GM18873 (cell line): ENCODE data around the gene DLG4.

Experiments used
- ATAC-seq: cut with Tn5 transposase; IDR thresholded peaks from one replicate; pipeline ENCODE4 v1.9.1; 2021; ENCODE audit warnings: mild to moderate bottlenecking, moderate library complexity, moderate number of reproducible peaks; ENCODE audit not compliant: unreplicated experiment, low FRiP score

The DLG4 gene

GRCh38 chr17:7216242-7217112 lies 3.2 kb downstream of the DLG4 start:
- ATAC-seq: no peak

- ATAC-seq: no peak
Observed at GRCh38 chr17:7215652-7216180, 3.9 kb downstream of the DLG4 start.

GRCh38 chr17:7215136-7215638 lies 4.4 kb downstream of the DLG4 start:
- ATAC-seq: no peak

- ATAC-seq: peak; percentile 65
Observed at GRCh38 chr17:7214300-7215135, 5.1 kb downstream of the DLG4 start.

GRCh38 chr17:7213895-7214299 lies 5.7 kb downstream of the DLG4 start:
- ATAC-seq: no peak

GRCh38 chr17:7211491-7212273 lies 8.0 kb downstream of the DLG4 start:
- ATAC-seq: no peak

GRCh38 chr17:7208754-7209460 lies 10.7 kb downstream of the DLG4 start:
- ATAC-seq: no peak

GRCh38 chr17:7208027-7208571 lies 11.5 kb downstream of the DLG4 start:
- ATAC-seq: no peak

- ATAC-seq: no peak
Observed at GRCh38 chr17:7207120-7208001, 12.3 kb downstream of the DLG4 start.

- no peak for ATAC-seq
Observed at GRCh38 chr17:7205561-7205960, 14.1 kb downstream of the DLG4 start.

- ATAC-seq: peak; percentile 67
Observed at GRCh38 chr17:7204828-7205461, 14.7 kb downstream of the DLG4 start.

GRCh38 chr17:7204336-7204735 lies 15.3 kb downstream of the DLG4 start:
- no peak for ATAC-seq

- no peak for ATAC-seq
Observed at GRCh38 chr17:7203391-7203790, 16.2 kb downstream of the DLG4 start.

GRCh38 chr17:7196651-7197401 lies 22.8 kb downstream of the DLG4 start:
- no peak for ATAC-seq

- no peak for ATAC-seq
Observed at GRCh38 chr17:7195971-7196370, 23.7 kb downstream of the DLG4 start.

- ATAC-seq: no peak
Observed at GRCh38 chr17:7192271-7192937, 27.2 kb downstream of the DLG4 start.
